ENCODE data around the gene CTIF.
"Not testable (repeated sequence)": the region's sequence is repeated elsewhere in the genome, so short reads cannot be mapped to it uniquely, and the experiment has no call there.

CTIF gene

GRCh38 chr18:48863432-48864065, 324.7 kb downstream of the CTIF start:
- TF ChIP-seq ZFX (IDR thresholded peaks at IDR 0.05; ENCODE audit: borderline replicate concordance) (no peak), CTCF (IDR thresholded peaks at IDR 0.05) (no peak)
- H3K27ac ChIP-seq, result no peak overlapping the region

- TF ChIP-seq ZFX (IDR thresholded peaks at IDR 0.05; ENCODE audit: borderline replicate concordance) (no peak), CTCF (IDR thresholded peaks at IDR 0.05) (no peak)
- H3K27ac ChIP-seq, result no peak overlapping the region
Measured at GRCh38 chr18:48864876-48865275, 326.0 kb downstream of the CTIF start.

- no peak overlapping the region for H3K27ac ChIP-seq
- no peak for TF ChIP-seq CTCF (IDR thresholded peaks at IDR 0.05)
- TF ChIP-seq ZFX (IDR thresholded peaks at IDR 0.05; ENCODE audit: borderline replicate concordance), result no peak
Measured at GRCh38 chr18:48866028-48866733, 327.4 kb downstream of the CTIF start.

GRCh38 chr18:48866856-48867255, 328.0 kb downstream of the CTIF start:
- TF ChIP-seq CTCF (IDR thresholded peaks at IDR 0.05) (no peak), ZFX (IDR thresholded peaks at IDR 0.05; ENCODE audit: borderline replicate concordance) (no peak)
- no peak overlapping the region for H3K27ac ChIP-seq

- no peak for TF ChIP-seq ZFX (IDR thresholded peaks at IDR 0.05; ENCODE audit: borderline replicate concordance)
- no peak overlapping the region for H3K27ac ChIP-seq
Measured at GRCh38 chr18:48867978-48868377, 329.1 kb downstream of the CTIF start.

- no peak for TF ChIP-seq CTCF (IDR thresholded peaks at IDR 0.05)
- TF ChIP-seq ZFX (IDR thresholded peaks at IDR 0.05; ENCODE audit: borderline replicate concordance), result no peak
- H3K27ac ChIP-seq, result no peak overlapping the region
Measured at GRCh38 chr18:48868468-48869466, 329.9 kb downstream of the CTIF start.

GRCh38 chr18:48869591-48869990, 330.8 kb downstream of the CTIF start:
- H3K27ac ChIP-seq, result no peak overlapping the region
- TF ChIP-seq CTCF (IDR thresholded peaks at IDR 0.05), result no peak
- TF ChIP-seq ZFX (IDR thresholded peaks at IDR 0.05; ENCODE audit: borderline replicate concordance), result no peak

- not testable (repeated sequence) for H3K27ac ChIP-seq
Measured at GRCh38 chr18:48870926-48871325, 332.1 kb downstream of the CTIF start.

All from 22Rv1 (cell line).